HCT116 (cell line): ENCODE results near the gene CDH13. TPM values are rescaled to one million over a fixed set of nuclear protein-coding genes. Genes with fewer than 3 reads are reported as not detected.

ENCODE experiments used
- ATAC-seq: fragments of 200-7000 bp; cut with Tn5 transposase; 2 replicates; pipeline ENCODE4 v1.9.1; 2020; ENCODE audit warnings: mild to moderate bottlenecking, moderate library complexity
- BruUV-seq: library from RNA; stranded (reverse); fragments of 400-500 nt; replicated peaks from 2 replicates; lab custom pipeline; 2021; lab: Mats Ljungman, UMichigan
- CTCF ChIA-PET: fragments of 300-600 bp; sonication (Branson Sonifier 250); formaldehyde crosslinking; loops from one replicate; lab custom pipeline; 2021; ENCODE audit warnings: antibody characterized with exemption; lab: Charles Lee
- POLR2A ChIA-PET: fragments of 300-600, 350-600 bp; sonication (Branson Sonifier 250); formaldehyde crosslinking; loops from one replicate; lab custom pipeline; 2021; ENCODE audit warnings: antibody characterized with exemption; lab: Charles Lee
- RAD21 ChIA-PET, 2 experiments: fragments of 300-600 bp; sonication (Branson Sonifier 250); formaldehyde crosslinking; loops; one replicate each; lab custom pipeline; 2023; ENCODE audit warnings: low total read pairs in 2 of 2; ENCODE audit not compliant: uncharacterized antibody in 2 of 2, unreplicated experiment in 2 of 2, low non-redundant PET in 1 of 2; lab: Charles Lee
- DNase-seq: peaks from one replicate; pipeline ENCODE4 v3.0.0-alpha.2; 2010; ENCODE audit warnings: low read depth, low spot score
- H2AFZ ChIP-seq: fragments of 200-600 bp; shearing (Covaris generic), sonication (generic); 2 replicates; pipeline ENCODE4 v1.6.1; 2017; ENCODE audit warnings: low read depth, mixed run types, mixed read lengths, antibody characterized with exemption, low read length; ENCODE audit not compliant: poor library complexity, severe bottlenecking
- H3K27ac ChIP-seq: 2 replicates; pipeline ENCODE4 v1.5.1; 2012; ENCODE audit warnings: low read depth, low read length
- H3K27me3 ChIP-seq: fragments of 200-600 bp; sonication (generic); 2 replicates; pipeline ENCODE4 v1.6.1; 2016; ENCODE audit warnings: mixed run types, low read length, mixed read lengths; ENCODE audit not compliant: insufficient read depth
- H3K36me3 ChIP-seq, 2 experiments: fragments of 200-500 bp in 1 of 2; fragments of 200-600 bp in 1 of 2; sonication (Bioruptor generic) in 1 of 2; sonication (generic) in 1 of 2; 2 replicates each; pipeline versions ENCODE4 v1.5.1 to v1.6.1; 2014 to 2016; ENCODE audit warnings: low read length in 2 of 2, inconsistent platforms in 1 of 2, mixed read lengths in 1 of 2, mixed run types in 1 of 2; ENCODE audit not compliant: insufficient read depth in 2 of 2, control insufficient read depth in 1 of 2
- H3K4me1 ChIP-seq, 2 experiments: fragments of 200-600 bp in 1 of 2; sonication (generic) in 1 of 2; 2 replicates each; pipeline versions ENCODE4 v1.5.1 to v1.6.1; 2012 to 2017; ENCODE audit warnings: low read length in 2 of 2, inconsistent platforms in 1 of 2, mild to moderate bottlenecking in 1 of 2, mixed read lengths in 1 of 2, mixed run types in 1 of 2, moderate library complexity in 1 of 2; ENCODE audit not compliant: insufficient read depth in 2 of 2, control insufficient read depth in 1 of 2
- H3K4me2 ChIP-seq: fragments of 200-600 bp; sonication (generic); 2 replicates; pipeline ENCODE4 v1.6.1; 2017; ENCODE audit warnings: mixed run types, low read length, mixed read lengths
- H3K4me3 ChIP-seq, 2 experiments: fragments of 200-600 bp in 1 of 2; sonication (generic) in 1 of 2; replicated peaks in 1 of 2; 2 replicates each; pipeline ENCODE4 v1.5.1; 2011 to 2016; ENCODE audit warnings: low read length in 2 of 2, control low read depth in 1 of 2, low read depth in 1 of 2, mild to moderate bottlenecking in 1 of 2, mixed read lengths in 1 of 2, mixed run types in 1 of 2
- H3K79me2 ChIP-seq: fragments of 200-600 bp; sonication (generic); 2 replicates; pipeline ENCODE4 v1.6.1; 2017; ENCODE audit warnings: mild to moderate bottlenecking, mixed run types, low read length, moderate library complexity, mixed read lengths; ENCODE audit not compliant: insufficient read depth
- H3K9ac ChIP-seq: fragments of 200-600 bp; sonication (generic); 2 replicates; pipeline ENCODE4 v1.6.1; 2016; ENCODE audit warnings: low read length, mixed read lengths
- H3K9me2 ChIP-seq: fragments of 200-600 bp; sonication (generic), shearing (Covaris generic); 2 replicates; pipeline ENCODE4 v1.6.1; 2017; ENCODE audit warnings: mixed run types, mild to moderate bottlenecking, moderate library complexity; ENCODE audit not compliant: insufficient read depth
- H3K9me3 ChIP-seq, 2 experiments: fragments of 200-500 bp in 1 of 2; fragments of 200-600 bp in 1 of 2; sonication (Bioruptor generic) in 1 of 2; sonication (generic) in 1 of 2; 2 replicates each; pipeline ENCODE4 v1.6.1; 2014 to 2017; ENCODE audit warnings: low read length in 2 of 2, mixed read lengths in 2 of 2, inconsistent platforms in 1 of 2, low read depth in 1 of 2, mild to moderate bottlenecking in 1 of 2, mixed run types in 1 of 2, moderate library complexity in 1 of 2; ENCODE audit not compliant: control insufficient read depth in 1 of 2, insufficient read depth in 1 of 2
- H4K20me1 ChIP-seq: fragments of 200-600 bp; sonication (generic), shearing (Covaris generic); 2 replicates; pipeline ENCODE4 v1.6.1; 2017; ENCODE audit warnings: mixed run types, mild to moderate bottlenecking, moderate library complexity; ENCODE audit not compliant: insufficient read depth
- CBX3 ChIP-seq: IDR thresholded peaks from 2 replicates; pipeline ENCODE4 v1.6.1; 2012; ENCODE audit warnings: low read depth
- CEBPB ChIP-seq: IDR thresholded peaks from 2 replicates; pipeline ENCODE4 v1.6.1; 2012; ENCODE audit warnings: low read depth
- EZH2phosphoT487 ChIP-seq: fragments of 200-600 bp; IDR thresholded peaks from 2 replicates; pipeline ENCODE4 v1.6.1; 2018; ENCODE audit warnings: antibody characterized with exemption, borderline replicate concordance
- FOSL1 ChIP-seq: IDR thresholded peaks from 2 replicates; pipeline ENCODE4 v1.6.1; 2012; ENCODE audit warnings: low read depth
- JUND ChIP-seq: IDR thresholded peaks from 2 replicates; pipeline ENCODE4 v1.6.1; 2012
- POLR2A ChIP-seq: IDR thresholded peaks from 2 replicates; pipeline ENCODE4 v1.7.0; 2011; ENCODE audit warnings: borderline replicate concordance; ENCODE audit not compliant: insufficient read depth, insufficient read length; ENCODE audit errors: extremely low read depth
- POLR2AphosphoS5 ChIP-seq: IDR thresholded peaks from 2 replicates; pipeline ENCODE4 v1.6.1; 2011; ENCODE audit warnings: mild to moderate bottlenecking, low read depth, low read length, moderate library complexity
- RAD21 ChIP-seq: IDR thresholded peaks from 2 replicates; pipeline ENCODE4 v1.6.1; 2012; ENCODE audit warnings: low read depth, mild to moderate bottlenecking
- SIN3A ChIP-seq: IDR thresholded peaks from 2 replicates; pipeline ENCODE4 v1.6.1; 2012; ENCODE audit warnings: low read depth
- SP1 ChIP-seq: IDR thresholded peaks from 2 replicates; pipeline ENCODE4 v1.6.1; 2012; ENCODE audit warnings: low read depth
- TCF7L2 ChIP-seq: IDR thresholded peaks from 2 replicates; pipeline ENCODE4 v1.7.0; 2011; ENCODE audit warnings: borderline replicate concordance, inconsistent platforms; ENCODE audit not compliant: insufficient read depth, insufficient read length; ENCODE audit errors: extremely low read depth
- YY1 ChIP-seq: IDR thresholded peaks from 2 replicates; pipeline ENCODE4 v1.6.1; 2011; ENCODE audit warnings: low read length, low read depth, moderate library complexity, mild to moderate bottlenecking; ENCODE audit not compliant: insufficient replicate concordance; ENCODE audit errors: extremely low read depth
- ZFX ChIP-seq: fragments of 450-650 bp; IDR thresholded peaks from 2 replicates; pipeline ENCODE4 v1.6.1; 2017
- ZNF274 ChIP-seq: fragments of 200-500 bp; sonication (Bioruptor generic); IDR thresholded peaks from 2 replicates; pipeline ENCODE4 v1.6.1; 2014; ENCODE audit warnings: mild to moderate bottlenecking, low read depth, low read length, inconsistent platforms
- intact Hi-C: fragments of 100-400 bp; cut with micrococcal nuclease; formaldehyde crosslinking; loops from 2 replicates; pipeline ENCODE4 v1.10.0; 2022
- total RNA-seq: library from RNA; stranded (reverse); gene quantifications from one replicate; pipeline ENCODE4 v1.2.1, GENCODE V29; 2021; ENCODE audit not compliant: unreplicated experiment
- TF ChIP-seq, protein P1 (sequence below): IDR thresholded peaks from 2 replicates; pipeline ENCODE4 v1.6.1; 2011; ENCODE audit warnings: mild to moderate bottlenecking, low read length, moderate library complexity; ENCODE audit not compliant: insufficient replicate concordance; ENCODE audit errors: extremely low read depth
- TF ChIP-seq, protein P2 (sequence below): IDR thresholded peaks from 2 replicates; pipeline ENCODE4 v1.6.1; 2012; ENCODE audit warnings: low read depth
- TF ChIP-seq, protein P3 (sequence below): IDR thresholded peaks from 2 replicates; pipeline ENCODE4 v1.6.1; 2012
- TF ChIP-seq, protein P4 (sequence below): IDR thresholded peaks from 2 replicates; pipeline ENCODE4 v1.6.1; 2012

CDH13 gene
- total RNA-seq, 1 experiment from 2014 or later = not detected

DNA sequence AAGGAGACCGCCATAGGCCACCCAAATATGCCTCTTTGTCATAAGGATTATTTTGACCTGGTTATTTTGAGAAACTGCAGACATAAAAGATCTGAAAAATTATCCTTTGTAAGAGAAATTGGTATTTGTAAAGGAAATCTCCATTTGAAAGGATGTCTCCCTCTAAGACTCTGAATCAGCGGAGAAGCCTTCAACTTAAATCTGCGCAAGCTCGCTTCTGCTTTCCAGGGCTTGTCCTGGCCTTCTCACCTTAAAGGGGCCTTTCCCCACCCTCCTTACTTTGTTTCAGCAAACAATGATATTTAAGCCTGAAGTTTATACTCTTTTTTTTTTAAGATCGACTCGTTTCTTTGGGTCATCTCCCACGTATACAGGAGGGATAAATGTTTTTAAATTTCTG, 1215.5 kb downstream of the CDH13 start:
- TF ChIP-seq ZNF274 (no peak), CBX3 (no peak), TCF7L2 (no peak), FOSL1 (no peak), SP1 (no peak), POLR2AphosphoS5 (no peak), CEBPB (no peak), POLR2A (no peak), JUND (no peak), ZFX (no peak), EZH2phosphoT487 (no peak), SIN3A (no peak), YY1 (no peak), RAD21 (no peak)
- TF ChIP-seq, protein P1, sequence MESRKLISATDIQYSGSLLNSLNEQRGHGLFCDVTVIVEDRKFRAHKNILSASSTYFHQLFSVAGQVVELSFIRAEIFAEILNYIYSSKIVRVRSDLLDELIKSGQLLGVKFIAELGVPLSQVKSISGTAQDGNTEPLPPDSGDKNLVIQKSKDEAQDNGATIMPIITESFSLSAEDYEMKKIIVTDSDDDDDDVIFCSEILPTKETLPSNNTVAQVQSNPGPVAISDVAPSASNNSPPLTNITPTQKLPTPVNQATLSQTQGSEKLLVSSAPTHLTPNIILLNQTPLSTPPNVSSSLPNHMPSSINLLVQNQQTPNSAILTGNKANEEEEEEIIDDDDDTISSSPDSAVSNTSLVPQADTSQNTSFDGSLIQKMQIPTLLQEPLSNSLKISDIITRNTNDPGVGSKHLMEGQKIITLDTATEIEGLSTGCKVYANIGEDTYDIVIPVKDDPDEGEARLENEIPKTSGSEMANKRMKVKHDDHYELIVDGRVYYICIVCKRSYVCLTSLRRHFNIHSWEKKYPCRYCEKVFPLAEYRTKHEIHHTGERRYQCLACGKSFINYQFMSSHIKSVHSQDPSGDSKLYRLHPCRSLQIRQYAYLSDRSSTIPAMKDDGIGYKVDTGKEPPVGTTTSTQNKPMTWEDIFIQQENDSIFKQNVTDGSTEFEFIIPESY = no peak
- TF ChIP-seq, protein P2, sequence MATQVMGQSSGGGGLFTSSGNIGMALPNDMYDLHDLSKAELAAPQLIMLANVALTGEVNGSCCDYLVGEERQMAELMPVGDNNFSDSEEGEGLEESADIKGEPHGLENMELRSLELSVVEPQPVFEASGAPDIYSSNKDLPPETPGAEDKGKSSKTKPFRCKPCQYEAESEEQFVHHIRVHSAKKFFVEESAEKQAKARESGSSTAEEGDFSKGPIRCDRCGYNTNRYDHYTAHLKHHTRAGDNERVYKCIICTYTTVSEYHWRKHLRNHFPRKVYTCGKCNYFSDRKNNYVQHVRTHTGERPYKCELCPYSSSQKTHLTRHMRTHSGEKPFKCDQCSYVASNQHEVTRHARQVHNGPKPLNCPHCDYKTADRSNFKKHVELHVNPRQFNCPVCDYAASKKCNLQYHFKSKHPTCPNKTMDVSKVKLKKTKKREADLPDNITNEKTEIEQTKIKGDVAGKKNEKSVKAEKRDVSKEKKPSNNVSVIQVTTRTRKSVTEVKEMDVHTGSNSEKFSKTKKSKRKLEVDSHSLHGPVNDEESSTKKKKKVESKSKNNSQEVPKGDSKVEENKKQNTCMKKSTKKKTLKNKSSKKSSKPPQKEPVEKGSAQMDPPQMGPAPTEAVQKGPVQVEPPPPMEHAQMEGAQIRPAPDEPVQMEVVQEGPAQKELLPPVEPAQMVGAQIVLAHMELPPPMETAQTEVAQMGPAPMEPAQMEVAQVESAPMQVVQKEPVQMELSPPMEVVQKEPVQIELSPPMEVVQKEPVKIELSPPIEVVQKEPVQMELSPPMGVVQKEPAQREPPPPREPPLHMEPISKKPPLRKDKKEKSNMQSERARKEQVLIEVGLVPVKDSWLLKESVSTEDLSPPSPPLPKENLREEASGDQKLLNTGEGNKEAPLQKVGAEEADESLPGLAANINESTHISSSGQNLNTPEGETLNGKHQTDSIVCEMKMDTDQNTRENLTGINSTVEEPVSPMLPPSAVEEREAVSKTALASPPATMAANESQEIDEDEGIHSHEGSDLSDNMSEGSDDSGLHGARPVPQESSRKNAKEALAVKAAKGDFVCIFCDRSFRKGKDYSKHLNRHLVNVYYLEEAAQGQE = no peak
- TF ChIP-seq, protein P3, sequence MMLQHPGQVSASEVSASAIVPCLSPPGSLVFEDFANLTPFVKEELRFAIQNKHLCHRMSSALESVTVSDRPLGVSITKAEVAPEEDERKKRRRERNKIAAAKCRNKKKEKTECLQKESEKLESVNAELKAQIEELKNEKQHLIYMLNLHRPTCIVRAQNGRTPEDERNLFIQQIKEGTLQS = no peak
- TF ChIP-seq, protein P4, sequence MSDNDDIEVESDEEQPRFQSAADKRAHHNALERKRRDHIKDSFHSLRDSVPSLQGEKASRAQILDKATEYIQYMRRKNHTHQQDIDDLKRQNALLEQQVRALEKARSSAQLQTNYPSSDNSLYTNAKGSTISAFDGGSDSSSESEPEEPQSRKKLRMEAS = no peak
- no peak overlapping the region for H3K4me3 ChIP-seq
- no peak overlapping the region for H3K9ac ChIP-seq
- no peaks in the 10 kb centered on the region for H3K4me1 ChIP-seq
- no peaks in the 10 kb centered on the region for H3K79me2 ChIP-seq
- POLR2A ChIA-PET = no interaction called here
- no peak overlapping the region for H3K27ac ChIP-seq
- no peak for DNase-seq
- CTCF ChIA-PET = no interaction called here
- no TSS peak for BruUV-seq
- no peak for ATAC-seq
- RAD21 ChIA-PET = no interaction called here
- intact Hi-C loops = no loop called here
- H4K20me1 ChIP-seq = no peaks in the 10 kb centered on the region
- no peaks in the 10 kb centered on the region for H3K27me3 ChIP-seq
- H3K9me3 ChIP-seq = no peaks in the 10 kb centered on the region; a peak in 1 of 4 replicates
- no peaks in the 10 kb centered on the region for H3K36me3 ChIP-seq
- no peak overlapping the region for H3K4me2 ChIP-seq
- H3K9me2 ChIP-seq = no peaks in the 10 kb centered on the region
- H2AFZ ChIP-seq = no peak overlapping the region
